ENCODE data around the gene UNC45B. TPM values are rescaled to one million over a fixed set of nuclear protein-coding genes. Genes with fewer than 3 reads are reported as not detected.

UNC45B gene, protein sequence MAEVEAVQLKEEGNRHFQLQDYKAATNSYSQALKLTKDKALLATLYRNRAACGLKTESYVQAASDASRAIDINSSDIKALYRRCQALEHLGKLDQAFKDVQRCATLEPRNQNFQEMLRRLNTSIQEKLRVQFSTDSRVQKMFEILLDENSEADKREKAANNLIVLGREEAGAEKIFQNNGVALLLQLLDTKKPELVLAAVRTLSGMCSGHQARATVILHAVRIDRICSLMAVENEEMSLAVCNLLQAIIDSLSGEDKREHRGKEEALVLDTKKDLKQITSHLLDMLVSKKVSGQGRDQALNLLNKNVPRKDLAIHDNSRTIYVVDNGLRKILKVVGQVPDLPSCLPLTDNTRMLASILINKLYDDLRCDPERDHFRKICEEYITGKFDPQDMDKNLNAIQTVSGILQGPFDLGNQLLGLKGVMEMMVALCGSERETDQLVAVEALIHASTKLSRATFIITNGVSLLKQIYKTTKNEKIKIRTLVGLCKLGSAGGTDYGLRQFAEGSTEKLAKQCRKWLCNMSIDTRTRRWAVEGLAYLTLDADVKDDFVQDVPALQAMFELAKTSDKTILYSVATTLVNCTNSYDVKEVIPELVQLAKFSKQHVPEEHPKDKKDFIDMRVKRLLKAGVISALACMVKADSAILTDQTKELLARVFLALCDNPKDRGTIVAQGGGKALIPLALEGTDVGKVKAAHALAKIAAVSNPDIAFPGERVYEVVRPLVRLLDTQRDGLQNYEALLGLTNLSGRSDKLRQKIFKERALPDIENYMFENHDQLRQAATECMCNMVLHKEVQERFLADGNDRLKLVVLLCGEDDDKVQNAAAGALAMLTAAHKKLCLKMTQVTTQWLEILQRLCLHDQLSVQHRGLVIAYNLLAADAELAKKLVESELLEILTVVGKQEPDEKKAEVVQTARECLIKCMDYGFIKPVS
- total RNA-seq = not detected

DNA sequence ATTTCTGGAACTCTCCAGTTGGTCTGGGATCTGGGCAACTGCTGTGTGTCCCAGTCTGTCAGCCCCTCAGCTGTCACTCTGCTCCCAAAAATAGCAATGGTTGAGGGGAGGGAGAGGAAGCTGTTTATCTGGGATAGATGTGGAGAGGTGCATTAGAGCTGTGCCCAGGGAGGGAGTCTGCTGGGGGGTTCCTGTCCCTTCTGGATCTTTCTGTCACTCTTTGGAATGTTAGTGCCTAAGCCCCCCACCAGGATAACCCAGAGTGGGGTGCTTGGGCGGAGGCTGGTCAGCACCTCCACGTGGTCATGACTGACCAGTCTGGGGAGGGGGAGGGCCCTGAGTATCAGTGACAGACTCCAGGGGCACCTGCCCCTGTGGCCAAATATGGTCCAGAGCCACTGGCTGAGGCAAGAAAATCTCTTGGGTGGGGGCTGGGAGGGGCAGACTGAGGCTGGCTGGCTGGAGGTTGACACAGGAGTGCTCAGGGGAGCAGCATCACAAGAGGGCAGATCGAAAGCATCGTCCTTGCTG lies at the start of gene UNC45B:
UNC45B (plus strand) TSS at position 443 of the 531 bp plus-strand sequence. CDS start 447 bp downstream, outside the sequence.
- TF ChIP-seq, protein P1, sequence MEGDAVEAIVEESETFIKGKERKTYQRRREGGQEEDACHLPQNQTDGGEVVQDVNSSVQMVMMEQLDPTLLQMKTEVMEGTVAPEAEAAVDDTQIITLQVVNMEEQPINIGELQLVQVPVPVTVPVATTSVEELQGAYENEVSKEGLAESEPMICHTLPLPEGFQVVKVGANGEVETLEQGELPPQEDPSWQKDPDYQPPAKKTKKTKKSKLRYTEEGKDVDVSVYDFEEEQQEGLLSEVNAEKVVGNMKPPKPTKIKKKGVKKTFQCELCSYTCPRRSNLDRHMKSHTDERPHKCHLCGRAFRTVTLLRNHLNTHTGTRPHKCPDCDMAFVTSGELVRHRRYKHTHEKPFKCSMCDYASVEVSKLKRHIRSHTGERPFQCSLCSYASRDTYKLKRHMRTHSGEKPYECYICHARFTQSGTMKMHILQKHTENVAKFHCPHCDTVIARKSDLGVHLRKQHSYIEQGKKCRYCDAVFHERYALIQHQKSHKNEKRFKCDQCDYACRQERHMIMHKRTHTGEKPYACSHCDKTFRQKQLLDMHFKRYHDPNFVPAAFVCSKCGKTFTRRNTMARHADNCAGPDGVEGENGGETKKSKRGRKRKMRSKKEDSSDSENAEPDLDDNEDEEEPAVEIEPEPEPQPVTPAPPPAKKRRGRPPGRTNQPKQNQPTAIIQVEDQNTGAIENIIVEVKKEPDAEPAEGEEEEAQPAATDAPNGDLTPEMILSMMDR (IDR thresholded peaks at IDR 0.05; ENCODE audit: low read depth) = no peak

DNA sequence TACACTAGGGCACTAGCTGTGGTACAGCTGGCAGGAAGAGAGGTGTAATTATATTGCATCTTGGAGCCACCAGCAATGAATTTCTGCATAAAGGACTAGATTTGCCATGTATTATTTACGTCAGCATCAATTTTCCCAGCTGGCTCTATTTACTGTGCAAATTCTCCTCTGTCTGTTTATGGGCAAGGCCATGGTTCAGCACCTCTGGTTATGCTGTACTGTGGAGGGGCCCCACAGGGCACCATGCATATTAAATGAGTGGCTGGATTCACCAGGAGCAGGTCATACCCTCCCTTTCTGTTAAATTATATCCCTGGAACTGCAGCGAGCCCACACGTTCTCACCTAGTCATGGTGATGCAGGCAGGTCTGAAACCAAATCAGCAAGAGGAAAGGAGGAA lies 47.7 kb upstream of the UNC45B start:
- TF ChIP-seq, protein P1 (IDR thresholded peaks at IDR 0.05; ENCODE audit: low read depth) = no peak

DNA sequence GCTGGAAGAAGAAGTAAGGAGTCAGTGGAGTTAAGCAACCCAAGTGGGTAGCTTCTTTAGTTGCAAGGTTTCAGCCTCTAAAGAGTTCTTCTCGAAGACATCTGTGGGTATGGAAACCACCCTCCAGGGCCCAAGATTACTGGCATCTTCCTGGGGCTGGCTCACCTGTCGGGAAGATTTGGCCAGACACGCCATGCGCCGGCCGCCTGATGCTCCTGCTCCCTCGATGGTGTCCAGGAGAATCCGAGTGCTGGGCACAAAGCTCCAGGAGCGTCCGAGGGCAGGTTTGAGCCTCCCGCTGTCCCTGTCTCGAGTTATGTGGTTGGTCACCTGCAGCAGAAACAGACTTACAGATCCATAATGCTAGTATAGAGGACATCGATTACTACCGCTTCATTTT lies 46.6 kb upstream of the UNC45B start:
- TF ChIP-seq, protein P1 (IDR thresholded peaks at IDR 0.05; ENCODE audit: low read depth) = no peak

DNA sequence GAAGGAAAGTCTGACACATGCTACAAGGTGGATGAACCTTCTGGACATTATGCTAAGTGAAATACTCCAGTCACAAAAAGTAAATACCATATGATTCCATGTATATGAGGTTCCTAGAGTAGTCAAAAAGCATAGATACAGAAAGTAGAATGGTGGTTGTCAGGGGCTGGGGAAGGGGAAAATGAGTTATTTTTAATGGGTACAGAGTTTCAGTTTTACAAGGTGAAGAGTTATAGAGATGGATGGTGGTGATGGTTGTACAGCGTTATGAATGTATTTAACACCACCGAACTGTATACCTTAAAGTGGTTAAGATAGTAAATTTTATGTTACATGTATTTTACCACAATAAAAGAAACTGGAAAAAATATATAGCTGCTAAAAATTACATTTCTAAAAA lies 45.9 kb upstream of the UNC45B start:
- TF ChIP-seq, protein P1 (IDR thresholded peaks at IDR 0.05; ENCODE audit: low read depth) = no peak

DNA sequence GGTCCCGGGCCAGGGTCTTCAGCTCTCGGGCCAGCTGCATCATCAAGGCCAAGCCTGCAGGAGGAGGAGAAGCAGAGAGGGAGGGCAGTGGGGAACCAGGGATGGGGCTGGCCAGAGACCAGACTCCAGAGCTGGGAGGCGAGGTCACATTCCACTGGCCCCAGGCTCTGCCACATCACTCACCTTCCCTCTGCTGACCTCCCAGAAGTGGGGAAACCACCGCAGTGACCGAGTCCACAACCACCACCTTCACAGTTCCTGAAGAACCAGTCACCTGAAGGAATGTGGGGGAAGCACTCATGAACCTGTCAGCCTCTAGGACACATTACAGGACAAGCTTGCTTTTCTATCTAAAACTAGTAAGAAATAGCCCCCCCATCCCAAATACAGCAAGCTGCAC lies 44.3 kb upstream of the UNC45B start:
- TF ChIP-seq, protein P1 (IDR thresholded peaks at IDR 0.05; ENCODE audit: low read depth) = no peak

DNA sequence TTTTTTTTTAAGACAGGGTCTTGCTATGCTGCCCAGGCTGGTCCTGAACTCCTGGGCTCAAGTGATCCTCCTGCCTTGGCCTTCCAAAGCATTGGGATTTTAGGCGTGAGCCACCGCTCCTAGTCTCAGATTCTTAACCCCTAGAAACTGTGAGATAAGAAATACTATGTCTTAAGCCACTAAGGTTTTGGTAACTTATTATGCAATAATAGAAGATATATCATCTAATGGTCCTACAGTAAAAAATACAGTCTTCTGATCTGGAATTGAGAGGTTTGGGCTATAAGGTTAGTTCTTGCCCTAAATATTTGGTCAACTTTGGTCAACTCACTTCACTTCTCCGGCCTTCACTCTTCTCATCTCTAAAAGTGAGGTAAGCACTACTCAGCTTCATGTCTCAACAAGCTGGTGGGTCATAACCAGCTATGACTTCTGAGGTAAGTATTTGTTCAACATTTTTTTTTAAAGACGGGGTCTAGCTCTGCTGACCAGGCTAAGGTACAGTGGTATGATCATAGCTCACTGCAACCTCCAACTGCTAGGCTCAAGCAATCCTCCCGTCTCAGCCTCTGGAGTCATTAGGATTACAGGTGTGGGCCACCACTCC lies 42.7 kb upstream of the UNC45B start:
- TF ChIP-seq, protein P1 (IDR thresholded peaks at IDR 0.05; ENCODE audit: low read depth) = no peak

All from subcutaneous adipose tissue (tissue), 4 donors.